ENCODE data around the gene COG4.
"Not testable (repeated sequence)": the region's sequence is repeated elsewhere in the genome, so short reads cannot be mapped to it uniquely, and the experiment has no call there.

The COG4 gene

GRCh38 chr16:70457446-70458166 is 65.7 kb downstream of the COG4 start:
- DNase-seq (ENCODE audit: low spot score), result no peak

GRCh38 chr16:70455910-70456309 is 67.4 kb downstream of the COG4 start:
- no peak for DNase-seq (ENCODE audit: low spot score)

- DNase-seq (ENCODE audit: low spot score), result peak; percentile 89
Observed at GRCh38 chr16:70454222-70455034, 68.9 kb downstream of the COG4 start, which contains the start of gene FCSK. FCSK (plus strand) TSS chr16:70454595; CDS start chr16:70463191, 8,596 bp downstream.

- no peak for DNase-seq (ENCODE audit: low spot score)
Observed at GRCh38 chr16:70453892-70454221, 69.5 kb downstream of the COG4 start.

GRCh38 chr16:70453117-70453891 is 70.0 kb downstream of the COG4 start:
- no peak for DNase-seq (ENCODE audit: low spot score)

GRCh38 chr16:70451004-70451340 is 72.4 kb downstream of the COG4 start:
- not testable (repeated sequence) for DNase-seq (ENCODE audit: low spot score)

- DNase-seq (ENCODE audit: low spot score), result not testable (repeated sequence)
Observed at GRCh38 chr16:70450142-70451003, 73.0 kb downstream of the COG4 start.

- no peak for DNase-seq (ENCODE audit: low spot score)
Observed at GRCh38 chr16:70448075-70448474, 75.3 kb downstream of the COG4 start.

GRCh38 chr16:70444249-70445063 is 78.9 kb downstream of the COG4 start:
- no peak for DNase-seq (ENCODE audit: low spot score)

GRCh38 chr16:70442344-70442743 is 81.0 kb downstream of the COG4 start:
- DNase-seq (ENCODE audit: low spot score), result no peak

- DNase-seq (ENCODE audit: low spot score), result no peak
Observed at GRCh38 chr16:70441406-70441990, 81.9 kb downstream of the COG4 start.

GRCh38 chr16:70440009-70440692 is 83.2 kb downstream of the COG4 start:
- no peak for DNase-seq (ENCODE audit: low spot score)

- peak; percentile 95 for DNase-seq (ENCODE audit: low spot score)
Observed at GRCh38 chr16:70438969-70439862, 84.1 kb downstream of the COG4 start, which contains the start of gene ST3GAL2. ST3GAL2 (minus strand) TSS chr16:70439100; CDS start chr16:70398530, 40,570 bp downstream.

- DNase-seq (ENCODE audit: low spot score), result peak; percentile 45
Observed at GRCh38 chr16:70438585-70438968, 84.8 kb downstream of the COG4 start.

GRCh38 chr16:70437582-70438557 is 85.5 kb downstream of the COG4 start:
- peak; percentile 69 for DNase-seq (ENCODE audit: low spot score)

GRCh38 chr16:70437017-70437581 is 86.3 kb downstream of the COG4 start:
- DNase-seq (ENCODE audit: low spot score), result peak; percentile 60
